ENCODE measurements around the gene SH3BP4.
"Not testable (repeated sequence)": the region's sequence is repeated elsewhere in the genome, so short reads cannot be mapped to it uniquely, and the experiment has no call there.

Gene SH3BP4

GRCh38 chr2:235011929-235012631, 60.3 kb downstream of the SH3BP4 start:
- TF ChIP-seq CTCF (IDR thresholded peaks at IDR 0.05): no peak

GRCh38 chr2:235017441-235017840, 65.6 kb downstream of the SH3BP4 start:
- no peak overlapping the region for H3K27ac ChIP-seq
- DNase-seq (ENCODE audit: low spot score): no peak
- no peak for TF ChIP-seq CTCF (IDR thresholded peaks at IDR 0.05)
- no peak overlapping the region for H3K4me3 ChIP-seq

More at GRCh38 chr2:235011929-235012631, 60.3 kb downstream of the SH3BP4 start:
- no peak overlapping the region for H3K27ac ChIP-seq
- H3K4me3 ChIP-seq: no peak overlapping the region
- DNase-seq (ENCODE audit: low spot score): no peak

- H3K27ac ChIP-seq: no peak overlapping the region
- DNase-seq (ENCODE audit: low spot score): no peak
- H3K4me3 ChIP-seq: no peak overlapping the region
- no peak for TF ChIP-seq CTCF (IDR thresholded peaks at IDR 0.05)
Measured at GRCh38 chr2:235018838-235019237, 67.0 kb downstream of the SH3BP4 start.

- H3K4me3 ChIP-seq; H3K27ac ChIP-seq; DNase-seq (ENCODE audit: low spot score): not testable (repeated sequence)
Measured at GRCh38 chr2:235020141-235020540, 68.3 kb downstream of the SH3BP4 start.

- Histone ChIP-seq H3K4me3 (no peak overlapping the region), H3K27ac (no peak overlapping the region)
- no peak for TF ChIP-seq CTCF (IDR thresholded peaks at IDR 0.05)
- no peak for DNase-seq (ENCODE audit: low spot score)
Measured at GRCh38 chr2:235021752-235022151, 69.9 kb downstream of the SH3BP4 start.

- no peak overlapping the region for H3K4me3 ChIP-seq
- H3K27ac ChIP-seq: no peak overlapping the region
- no peak for DNase-seq (ENCODE audit: low spot score)
- TF ChIP-seq CTCF (IDR thresholded peaks at IDR 0.05): no peak
Measured at GRCh38 chr2:235024191-235024860, 72.5 kb downstream of the SH3BP4 start.

- Histone ChIP-seq H3K4me3 (no peak overlapping the region), H3K27ac (no peak overlapping the region)
- no peak for TF ChIP-seq CTCF (IDR thresholded peaks at IDR 0.05)
- no peak for DNase-seq (ENCODE audit: low spot score)
Measured at GRCh38 chr2:235024931-235025773, 73.3 kb downstream of the SH3BP4 start.

Measured in coronary artery (tissue), 2 donors.